GM19239 (cell line): ENCODE measurements around the gene OSBPL1A.

ENCODE experiments used
- DNase-seq: peaks from one replicate; pipeline ENCODE4 v3.0.0; 2011; ENCODE audit warnings: low spot score; ENCODE audit not compliant: insufficient read length
- FAIRE-seq: peaks from 2 replicates; lab custom pipeline; 2011; peaks lifted over from hg19 to GRCh38; lab: Jason Lieb, UNC

The OSBPL1A gene

GRCh38 chr18:24232800-24233199, 164.8 kb downstream of the OSBPL1A start:
- DNase-seq: no peak
- no peak for FAIRE-seq

- FAIRE-seq: no peak
- DNase-seq: no peak
Observed at GRCh38 chr18:24231773-24232735, 165.6 kb downstream of the OSBPL1A start.

- DNase-seq (no peak), FAIRE-seq (no peak)
Observed at GRCh38 chr18:24230766-24231165, 166.9 kb downstream of the OSBPL1A start.

- FAIRE-seq (no peak), DNase-seq (no peak)
Observed at GRCh38 chr18:24228667-24229041, 169.0 kb downstream of the OSBPL1A start.

GRCh38 chr18:24227977-24228666, 169.5 kb downstream of the OSBPL1A start:
- no peak for DNase-seq
- FAIRE-seq: no peak

GRCh38 chr18:24220318-24220688, 177.3 kb downstream of the OSBPL1A start:
- FAIRE-seq (no peak), DNase-seq (no peak)

GRCh38 chr18:24219561-24220317, 177.9 kb downstream of the OSBPL1A start:
- no peak for DNase-seq
- no peak for FAIRE-seq

- FAIRE-seq: no peak
- DNase-seq: no peak
Observed at GRCh38 chr18:24214913-24215312, 182.7 kb downstream of the OSBPL1A start.

- FAIRE-seq: no peak
- DNase-seq: no peak
Observed at GRCh38 chr18:24214144-24214543, 183.5 kb downstream of the OSBPL1A start.

- DNase-seq (no peak), FAIRE-seq (no peak)
Observed at GRCh38 chr18:24212939-24213338, 184.7 kb downstream of the OSBPL1A start.

GRCh38 chr18:24209558-24209957, 188.1 kb downstream of the OSBPL1A start:
- no peak for DNase-seq
- FAIRE-seq: no peak

GRCh38 chr18:24208270-24209035, 189.2 kb downstream of the OSBPL1A start:
- FAIRE-seq (no peak), DNase-seq (no peak)

- FAIRE-seq (no peak), DNase-seq (no peak)
Observed at GRCh38 chr18:24204904-24205303, 192.7 kb downstream of the OSBPL1A start.

- DNase-seq (no peak), FAIRE-seq (no peak)
Observed at GRCh38 chr18:24201699-24202687, 195.6 kb downstream of the OSBPL1A start.

GRCh38 chr18:24200494-24201290, 196.9 kb downstream of the OSBPL1A start:
- DNase-seq (no peak), FAIRE-seq (no peak)

GRCh38 chr18:24199372-24199962, 198.2 kb downstream of the OSBPL1A start:
- DNase-seq (no peak), FAIRE-seq (no peak)

- DNase-seq (no peak), FAIRE-seq (no peak)
Observed at GRCh38 chr18:24198461-24198860, 199.2 kb downstream of the OSBPL1A start.

- FAIRE-seq (no peak), DNase-seq (no peak)
Observed at GRCh38 chr18:24197412-24197811, 200.2 kb downstream of the OSBPL1A start.
